Transverse colon (tissue), 4 donors: ENCODE results near the gene SACM1L. TPM values are rescaled to one million over a fixed set of nuclear protein-coding genes. Genes with fewer than 3 reads are reported as not detected.

ENCODE experiments used
- DNase-seq: peaks from one replicate; pipeline ENCODE4 v3.0.0-alpha.2; 2019
- H3K27ac ChIP-seq, 4 donors: fragments of 200-600 bp; sonication (generic); 2 replicates each; pipeline ENCODE4 v1.5.1; 2016 to 2018; ENCODE audit warnings: inconsistent platforms in 4 of 4
- H3K27me3 ChIP-seq: fragments of 200-600 bp; sonication (generic); 2 replicates; pipeline ENCODE4 v1.5.1; 2017; ENCODE audit warnings: inconsistent platforms
- H3K36me3 ChIP-seq, 4 donors: fragments of 200-600 bp; sonication (generic); 2 replicates each; pipeline ENCODE4 v1.5.1; 2017 to 2019; ENCODE audit warnings: inconsistent platforms in 4 of 4
- H3K4me1 ChIP-seq, 4 donors: fragments of 200-600 bp; sonication (generic); 2 replicates each; pipeline ENCODE4 v1.5.1; 2017 to 2020; ENCODE audit warnings: inconsistent platforms in 4 of 4
- H3K4me3 ChIP-seq, 4 donors: fragments of 200-600 bp; sonication (generic); 1 replicate in 1 of 4; 2 replicates in 3 of 4; pipeline versions ENCODE4 v1.5.1 to v1.6.1; 2017 to 2019; ENCODE audit warnings: inconsistent platforms in 4 of 4
- H3K9me3 ChIP-seq, 2 donors: fragments of 200-600 bp; sonication (generic); 2 replicates each; pipeline ENCODE4 v1.5.1; 2017 to 2019; ENCODE audit warnings: inconsistent platforms in 2 of 2
- EP300 ChIP-seq: sonication (generic); formaldehyde crosslinking; IDR thresholded peaks from one replicate; pipeline ENCODE4 v1.6.1; 2017; ENCODE audit warnings: antibody characterized with exemption, low read depth
- POLR2A ChIP-seq: fragments of 450-650 bp; IDR thresholded peaks from one replicate; pipeline ENCODE4 v1.6.1; 2016; ENCODE audit warnings: antibody characterized with exemption, mild to moderate bottlenecking, moderate library complexity
- POLR2AphosphoS5 ChIP-seq, 3 donors: sonication (generic); formaldehyde crosslinking; IDR thresholded peaks; one replicate each; pipeline ENCODE4 v1.6.1; 2016; ENCODE audit warnings: antibody characterized with exemption in 3 of 3
- WGBS, 2 donors: methylation state at CpG; one replicate each; pipeline ENCODE4 v1.1.5; 2018; ENCODE audit warnings: low coverage in 1 of 2; 5-methylcytosine and 5-hydroxymethylcytosine counted together
- in situ Hi-C, 4 donors: fragments of 200-750 bp; cut with MboI; loops; one replicate each; pipeline versions ENCODE4 v1.15.0 to v1.15.1; 2017; ENCODE audit warnings: low sequenced_read_pairs in 3 of 4, low pct_ligation_motif_present in 1 of 4, low pct_unique_long_range_greater_than_20kb in 1 of 4
- intact Hi-C: fragments of 100-400 bp; cut with DNase I; formaldehyde crosslinking; loops from one replicate; pipeline ENCODE4 v1.15.1; 2023; ENCODE audit warnings: low total_unique reads
- total RNA-seq, 4 donors: library from RNA; depleted of rRNA; stranded (reverse); fragments of >200 nt; gene quantifications; one replicate each; pipeline ENCODE4 v1.1.0, GENCODE V29; 2016
- TF ChIP-seq, protein P1 (sequence below), 5 experiments: fragments of 200-600 bp in 3 of 5; fragments of 450-650 bp in 2 of 5; sonication (generic) in 3 of 5; IDR thresholded peaks; 1 replicate in 2 of 5; 2 replicates in 3 of 5; pipeline ENCODE4 v1.5.1; 2016 to 2017; ENCODE audit warnings: antibody characterized with exemption in 5 of 5, inconsistent platforms in 3 of 5, mild to moderate bottlenecking in 2 of 5, moderate library complexity in 1 of 5

The SACM1L gene
- total RNA-seq, 4 donors from 2014 or later, result 8.6 to 71.9 (median 53.8) TPM

DNA sequence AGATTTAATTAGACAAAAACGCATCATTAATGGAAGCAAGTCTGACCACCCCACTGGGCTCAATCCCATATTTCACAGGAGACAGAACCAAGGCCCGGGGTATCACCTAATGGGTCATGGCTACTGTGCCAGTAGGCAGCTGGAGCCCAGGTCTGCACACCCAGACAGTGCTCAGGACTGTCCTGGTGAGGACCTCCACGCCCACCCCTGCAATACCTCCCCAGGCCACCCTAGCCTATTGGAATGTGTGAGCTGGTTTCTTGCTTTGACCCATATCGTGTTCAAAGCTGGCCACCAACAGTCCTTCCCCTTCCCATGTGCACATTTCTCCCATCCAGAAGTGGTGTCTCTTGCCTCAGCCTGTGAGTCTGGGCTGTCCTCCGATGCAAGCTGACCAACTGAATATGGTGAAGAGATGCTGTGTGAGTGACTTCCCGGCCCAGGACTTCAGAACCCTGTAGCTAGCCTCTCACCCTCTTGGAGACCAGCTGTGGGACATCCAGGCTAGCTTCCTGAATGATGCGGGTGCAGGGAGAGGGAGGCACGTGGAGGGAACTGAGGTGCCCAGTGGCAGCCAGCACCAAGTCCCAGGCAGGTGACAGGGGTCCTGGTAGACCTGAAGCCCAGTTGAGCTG, 88.0 kb downstream of the SACM1L start:
- Histone ChIP-seq H3K9me3 (no peaks in the 10 kb centered on the region), H3K4me1 (peaks cover 5 to 34% (median 10%) of the 10 kb centered on the region in 4 donors), H3K27ac (no peak overlapping the region), H3K36me3 (no peaks in the 10 kb centered on the region), H3K27me3 (no peaks in the 10 kb centered on the region), H3K4me3 (no peak overlapping the region)
- TF ChIP-seq POLR2AphosphoS5 (IDR thresholded peaks at IDR 0.05) (no peak), EP300 (no peak)
- no peak for DNase-seq
- 84 to 88% methylated on average over 3 to 6 of the region's 8 CpGs for WGBS, 2 donors
- intact Hi-C loops, result no loop called here
- in situ Hi-C loops, result no loop called here

DNA sequence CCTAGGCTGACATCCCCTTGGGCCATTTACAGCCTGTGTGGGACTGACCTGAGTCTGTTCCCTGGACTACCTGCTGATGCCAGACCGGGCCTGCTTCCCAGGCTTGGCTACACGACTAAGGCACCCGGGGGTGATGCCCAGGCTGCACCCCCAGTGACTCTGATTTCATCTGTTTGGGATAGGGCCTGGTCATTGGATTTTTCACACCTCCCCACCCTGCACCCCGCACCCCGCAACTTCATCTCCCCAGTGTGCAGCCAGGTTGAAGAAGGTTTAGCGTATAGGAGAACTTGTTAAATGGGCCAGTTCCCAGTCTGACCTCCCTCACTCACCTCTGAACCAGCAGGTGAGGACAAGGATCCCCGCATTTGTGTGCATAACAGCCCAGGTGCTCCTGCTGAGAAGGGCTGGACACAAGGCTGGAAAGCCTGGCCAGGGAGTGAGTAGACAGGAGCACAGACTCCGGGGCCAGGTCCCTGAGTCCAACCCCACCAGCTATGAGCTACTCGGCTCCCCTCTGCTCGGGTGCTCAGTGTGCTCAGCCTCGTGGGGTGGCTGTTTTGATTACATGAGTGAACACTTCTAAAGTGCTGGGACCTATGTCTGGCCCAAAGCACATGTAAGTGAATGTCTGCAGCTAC, 88.7 kb downstream of the SACM1L start:
- no peak for DNase-seq
- intact Hi-C loops, result no loop called here
- Histone ChIP-seq H3K27me3 (no peaks in the 10 kb centered on the region), H3K27ac (no peak overlapping the region), H3K36me3 (no peaks in the 10 kb centered on the region), H3K4me1 (peaks cover 5 to 29% (median 7%) of the 10 kb centered on the region in 4 donors), H3K4me3 (no peak overlapping the region), H3K9me3 (no peaks in the 10 kb centered on the region)
- in situ Hi-C loops, result no loop called here
- 88 to 100% methylated on average over 1 to 11 of the region's 11 CpGs for WGBS, 2 donors
- TF ChIP-seq POLR2AphosphoS5 (IDR thresholded peaks at IDR 0.05), result no peak
- no peak for TF ChIP-seq POLR2A
- TF ChIP-seq, protein P1, sequence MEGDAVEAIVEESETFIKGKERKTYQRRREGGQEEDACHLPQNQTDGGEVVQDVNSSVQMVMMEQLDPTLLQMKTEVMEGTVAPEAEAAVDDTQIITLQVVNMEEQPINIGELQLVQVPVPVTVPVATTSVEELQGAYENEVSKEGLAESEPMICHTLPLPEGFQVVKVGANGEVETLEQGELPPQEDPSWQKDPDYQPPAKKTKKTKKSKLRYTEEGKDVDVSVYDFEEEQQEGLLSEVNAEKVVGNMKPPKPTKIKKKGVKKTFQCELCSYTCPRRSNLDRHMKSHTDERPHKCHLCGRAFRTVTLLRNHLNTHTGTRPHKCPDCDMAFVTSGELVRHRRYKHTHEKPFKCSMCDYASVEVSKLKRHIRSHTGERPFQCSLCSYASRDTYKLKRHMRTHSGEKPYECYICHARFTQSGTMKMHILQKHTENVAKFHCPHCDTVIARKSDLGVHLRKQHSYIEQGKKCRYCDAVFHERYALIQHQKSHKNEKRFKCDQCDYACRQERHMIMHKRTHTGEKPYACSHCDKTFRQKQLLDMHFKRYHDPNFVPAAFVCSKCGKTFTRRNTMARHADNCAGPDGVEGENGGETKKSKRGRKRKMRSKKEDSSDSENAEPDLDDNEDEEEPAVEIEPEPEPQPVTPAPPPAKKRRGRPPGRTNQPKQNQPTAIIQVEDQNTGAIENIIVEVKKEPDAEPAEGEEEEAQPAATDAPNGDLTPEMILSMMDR (IDR thresholded peaks at IDR 0.05), result no peak
- TF ChIP-seq EP300, result no peak

GRCh38 chr3:45778761-45779201, 89.6 kb downstream of the SACM1L start:
- in situ Hi-C loops, result no loop called here
- no peak overlapping the region for H3K27ac ChIP-seq
- intact Hi-C loops, result no loop called here
- no peaks in the 10 kb centered on the region for H3K27me3 ChIP-seq
- no peak overlapping the region for H3K4me3 ChIP-seq
- no peak for DNase-seq
- WGBS, 2 donors, result 80% methylated on average over 3 of the region's 3 CpGs; no CpG with 5 or more reads in 1 of the 2 donors
- H3K36me3 ChIP-seq, result no peaks in the 10 kb centered on the region
- no peaks in the 10 kb centered on the region for H3K9me3 ChIP-seq
- peaks cover 0 to 21% (median 4%) of the 10 kb centered on the region in 4 donors for H3K4me1 ChIP-seq
- TF ChIP-seq POLR2AphosphoS5 (IDR thresholded peaks at IDR 0.05) (no peak), POLR2A (no peak), EP300 (no peak)
- TF ChIP-seq, protein P1 (IDR thresholded peaks at IDR 0.05), result no peak

DNA sequence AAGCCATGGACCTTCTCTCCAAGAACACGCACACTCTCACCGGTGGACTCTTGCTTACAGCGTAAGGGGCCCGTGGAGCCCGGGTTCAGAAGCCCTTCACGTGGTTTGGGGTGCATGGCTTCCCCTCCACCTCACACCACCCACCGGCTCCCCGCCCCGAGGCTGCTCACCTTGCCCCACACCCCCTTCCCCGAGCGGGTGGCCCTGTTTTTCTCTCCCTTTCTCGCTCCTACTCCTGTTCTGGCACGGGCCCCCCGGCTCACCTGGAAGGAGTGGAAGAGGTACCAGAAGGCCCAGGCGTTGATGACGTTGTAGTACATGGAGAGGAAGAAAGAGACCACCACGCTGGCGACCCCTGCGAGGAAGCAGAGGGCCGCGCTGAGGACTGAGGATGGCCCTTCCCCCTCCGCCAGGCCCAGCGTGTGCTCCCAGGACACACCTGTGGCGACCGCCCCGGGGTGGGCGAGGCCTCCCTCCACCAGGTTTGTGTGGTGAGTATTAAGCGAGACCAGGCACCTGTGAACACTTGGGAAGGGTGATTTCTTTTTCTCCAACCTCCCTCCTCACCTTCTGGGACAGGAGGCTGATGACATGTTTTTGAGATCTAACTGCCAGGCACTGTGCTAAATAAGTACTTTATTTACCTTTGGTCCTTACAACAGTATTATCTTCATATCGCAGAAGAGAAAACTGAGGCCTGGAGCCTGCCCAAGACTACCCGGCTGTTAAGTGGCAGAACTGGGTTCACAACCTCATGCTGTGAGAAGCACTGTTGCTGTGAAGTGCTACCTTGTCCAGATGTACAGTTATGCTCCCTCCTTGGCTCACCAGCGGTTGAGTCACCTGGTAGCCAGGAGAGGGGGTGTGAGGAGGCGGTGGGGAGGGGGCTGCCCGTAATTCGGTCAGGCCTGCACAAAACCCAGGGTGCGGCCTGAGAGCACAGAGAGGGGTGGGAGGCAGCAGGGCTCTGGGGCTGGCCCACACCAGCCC, 90.8 kb downstream of the SACM1L start:
- no peaks in the 10 kb centered on the region for H3K27me3 ChIP-seq
- no peak overlapping the region for H3K27ac ChIP-seq
- H3K9me3 ChIP-seq, result no peaks in the 10 kb centered on the region
- TF ChIP-seq EP300, result no peak
- in situ Hi-C loops, result no loop called here
- no peak overlapping the region for H3K4me3 ChIP-seq
- H3K4me1 ChIP-seq, result peaks cover 0 to 9% (median 0%) of the 10 kb centered on the region in 4 donors
- DNase-seq, result no peak
- WGBS, 2 donors, result 84% methylated on average over 35 of the region's 35 CpGs; no CpG with 5 or more reads in 1 of the 2 donors
- intact Hi-C loops, result no loop called here
- H3K36me3 ChIP-seq, result no peaks in the 10 kb centered on the region

- no peaks in the 10 kb centered on the region for H3K27me3 ChIP-seq
- 92% methylated on average over 5 of the region's 5 CpGs; no CpG with 5 or more reads in 1 of the 2 donors for WGBS, 2 donors
- H3K27ac ChIP-seq, result no peak overlapping the region
- in situ Hi-C loops, result no loop called here
- H3K4me1 ChIP-seq, result peaks cover 0 to 3% (median 0%) of the 10 kb centered on the region in 4 donors
- H3K36me3 ChIP-seq, result no peaks in the 10 kb centered on the region
- intact Hi-C loops, result no loop called here
- DNase-seq, result no peak
- H3K9me3 ChIP-seq, result no peaks in the 10 kb centered on the region
- TF ChIP-seq POLR2AphosphoS5 (IDR thresholded peaks at IDR 0.05) (no peak), POLR2A (no peak), EP300 (no peak)
- TF ChIP-seq, protein P1 (IDR thresholded peaks at IDR 0.05), result no peak
- H3K4me3 ChIP-seq, result no peak overlapping the region
These were observed 92.1 kb downstream of the SACM1L start for GRCh38 chr3:45781271-45781670.
